Measurements from ENCODE around the gene DCBLD1. TPM values are rescaled to one million over a fixed set of nuclear protein-coding genes. Genes with fewer than 3 reads are reported as not detected.

The DCBLD1 gene
- total RNA-seq, 2 experiments from 2014 or later, result 0.08 TPM; not detected in 1

DNA sequence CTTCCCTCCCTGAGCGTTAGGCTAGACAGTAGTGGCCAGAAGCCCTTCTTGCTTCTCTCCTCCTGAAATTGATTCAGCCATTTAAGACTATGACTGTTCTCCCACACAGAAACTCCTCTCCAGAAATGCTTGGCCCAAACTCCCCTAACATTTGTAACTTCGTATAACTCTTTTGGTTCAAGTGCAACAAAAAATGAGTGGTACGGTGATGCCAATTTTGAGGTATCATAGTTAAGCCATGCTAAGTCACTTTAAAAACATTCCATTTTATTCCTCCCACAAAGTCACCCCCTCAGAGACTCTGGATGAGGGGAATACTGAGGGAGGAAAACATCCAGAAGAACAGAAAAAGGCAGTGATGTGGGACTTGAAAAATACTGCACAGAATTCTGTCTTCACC is 35.6 kb upstream of the DCBLD1 start:
- no peak overlapping the region for H3K4me2 ChIP-seq (ENCODE audit: low read length)
- H3K4me3 ChIP-seq (ENCODE audit: low read depth, low read length, poor library complexity, severe bottlenecking), result no peak overlapping the region
- H3K9me3 ChIP-seq (ENCODE audit: low read length), result no peaks in the 10 kb centered on the region
- H3K79me2 ChIP-seq (ENCODE audit: insufficient read depth, low read depth, low read length), result no peaks in the 10 kb centered on the region
- CTCF ChIA-PET (ENCODE audit: unreplicated experiment), result no interaction called here
- H3K27ac ChIP-seq (ENCODE audit: low read depth, low read length, poor library complexity, severe bottlenecking), result no peak overlapping the region
- POLR2A ChIA-PET, result no interaction called here
- no peak for DNase-seq (ENCODE audit: low spot score)
- no peak overlapping the region for H2AFZ ChIP-seq (ENCODE audit: low read length)
- H3K36me3 ChIP-seq (ENCODE audit: insufficient read depth, low read length), result no peaks in the 10 kb centered on the region
- H3K4me1 ChIP-seq (ENCODE audit: insufficient read depth, low read length, poor library complexity, severe bottlenecking), result no peaks in the 10 kb centered on the region
- TF ChIP-seq, protein P1, sequence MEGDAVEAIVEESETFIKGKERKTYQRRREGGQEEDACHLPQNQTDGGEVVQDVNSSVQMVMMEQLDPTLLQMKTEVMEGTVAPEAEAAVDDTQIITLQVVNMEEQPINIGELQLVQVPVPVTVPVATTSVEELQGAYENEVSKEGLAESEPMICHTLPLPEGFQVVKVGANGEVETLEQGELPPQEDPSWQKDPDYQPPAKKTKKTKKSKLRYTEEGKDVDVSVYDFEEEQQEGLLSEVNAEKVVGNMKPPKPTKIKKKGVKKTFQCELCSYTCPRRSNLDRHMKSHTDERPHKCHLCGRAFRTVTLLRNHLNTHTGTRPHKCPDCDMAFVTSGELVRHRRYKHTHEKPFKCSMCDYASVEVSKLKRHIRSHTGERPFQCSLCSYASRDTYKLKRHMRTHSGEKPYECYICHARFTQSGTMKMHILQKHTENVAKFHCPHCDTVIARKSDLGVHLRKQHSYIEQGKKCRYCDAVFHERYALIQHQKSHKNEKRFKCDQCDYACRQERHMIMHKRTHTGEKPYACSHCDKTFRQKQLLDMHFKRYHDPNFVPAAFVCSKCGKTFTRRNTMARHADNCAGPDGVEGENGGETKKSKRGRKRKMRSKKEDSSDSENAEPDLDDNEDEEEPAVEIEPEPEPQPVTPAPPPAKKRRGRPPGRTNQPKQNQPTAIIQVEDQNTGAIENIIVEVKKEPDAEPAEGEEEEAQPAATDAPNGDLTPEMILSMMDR (conservative IDR thresholded peaks at IDR 0.05; ENCODE audit: low read length), result no peak
- TF ChIP-seq EZH2phosphoT487 (IDR thresholded peaks at IDR 0.05; ENCODE audit: borderline replicate concordance, low read depth, low read length), result no peak
- H4K20me1 ChIP-seq (ENCODE audit: insufficient read depth, low read length), result no peaks in the 10 kb centered on the region
- intact Hi-C loops (cut with micrococcal nuclease; ENCODE audit: unreplicated experiment), result no loop called here
- H3K9me2 ChIP-seq (ENCODE audit: insufficient read depth, low read length), result no peaks in the 10 kb centered on the region
- BruUV-seq (replicated peaks), result no TSS peak

DNA sequence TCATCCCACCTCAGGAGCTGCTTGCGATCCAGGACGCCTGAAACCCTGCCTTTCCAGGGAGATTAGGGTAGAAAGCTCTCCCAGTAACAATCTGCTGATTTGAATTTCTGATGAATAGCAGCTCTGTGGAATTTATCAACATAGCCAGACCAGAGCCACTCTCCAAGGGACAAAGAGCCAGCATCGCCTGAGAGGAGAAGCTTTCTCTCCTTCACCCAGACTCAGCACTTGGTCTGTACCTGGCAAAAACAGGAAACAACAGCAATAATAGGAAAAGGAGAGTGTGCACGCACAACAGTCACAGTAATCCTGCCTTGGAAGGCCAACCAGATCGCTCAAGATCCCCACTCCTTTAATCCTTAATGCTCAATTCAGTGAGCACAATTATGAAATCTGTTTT is 34.5 kb upstream of the DCBLD1 start:
- Histone ChIP-seq H4K20me1 (ENCODE audit: insufficient read depth, low read length) (no peaks in the 10 kb centered on the region), H3K27ac (ENCODE audit: low read depth, low read length, poor library complexity, severe bottlenecking) (no peak overlapping the region), H3K4me2 (ENCODE audit: low read length) (no peak overlapping the region), H3K79me2 (ENCODE audit: insufficient read depth, low read depth, low read length) (no peaks in the 10 kb centered on the region), H3K4me1 (ENCODE audit: insufficient read depth, low read length, poor library complexity, severe bottlenecking) (no peaks in the 10 kb centered on the region), H3K9me3 (ENCODE audit: low read length) (no peaks in the 10 kb centered on the region), H3K36me3 (ENCODE audit: insufficient read depth, low read length) (no peaks in the 10 kb centered on the region), H2AFZ (ENCODE audit: low read length) (no peak overlapping the region), H3K9me2 (ENCODE audit: insufficient read depth, low read length) (no peaks in the 10 kb centered on the region), H3K4me3 (ENCODE audit: low read depth, low read length, poor library complexity, severe bottlenecking) (no peak overlapping the region)
- BruUV-seq (replicated peaks), result no TSS peak
- TF ChIP-seq EZH2phosphoT487 (IDR thresholded peaks at IDR 0.05; ENCODE audit: borderline replicate concordance, low read depth, low read length), result no peak
- TF ChIP-seq, protein P1 (conservative IDR thresholded peaks at IDR 0.05; ENCODE audit: low read length), result no peak
- CTCF ChIA-PET (ENCODE audit: unreplicated experiment), result no interaction called here
- POLR2A ChIA-PET, result no interaction called here
- DNase-seq (ENCODE audit: low spot score), result no peak
- intact Hi-C loops (cut with micrococcal nuclease; ENCODE audit: unreplicated experiment), result no loop called here

DNA sequence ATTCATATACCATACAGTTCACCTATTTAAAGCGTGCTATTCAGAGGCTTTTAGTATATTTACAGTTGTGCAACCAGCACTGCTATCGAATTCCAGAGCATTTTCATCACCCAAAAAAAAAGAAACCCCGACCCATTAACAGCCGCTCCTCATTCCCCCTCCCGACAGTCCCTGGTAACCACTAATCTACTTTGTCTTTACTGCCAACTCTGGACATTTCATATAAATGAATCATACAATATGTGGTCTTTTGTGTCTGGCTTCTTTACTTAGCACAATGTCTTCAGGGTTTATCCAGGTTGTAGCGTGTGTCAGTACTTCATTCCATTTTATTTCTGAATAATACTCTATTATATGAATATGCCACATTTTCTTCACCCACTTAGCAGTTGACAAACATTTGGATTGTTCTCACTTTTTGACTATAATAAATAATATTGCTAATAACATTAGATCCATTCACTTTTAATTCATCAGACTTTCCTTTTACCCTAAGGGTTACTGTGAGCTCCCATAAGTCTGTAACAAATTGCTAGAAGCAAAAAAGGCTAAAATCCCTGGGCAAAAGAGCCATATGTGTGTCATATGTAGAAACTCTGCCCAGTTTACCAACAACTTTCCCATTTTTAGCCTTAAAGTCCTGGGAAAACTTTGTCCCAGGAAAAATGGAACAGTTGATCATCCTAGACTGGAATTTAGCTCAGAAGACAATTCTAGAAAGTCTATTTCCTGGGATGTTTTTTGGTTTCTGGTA is 33.6 kb upstream of the DCBLD1 start:
- H3K4me1 ChIP-seq (ENCODE audit: insufficient read depth, low read length, poor library complexity, severe bottlenecking), result no peaks in the 10 kb centered on the region
- BruUV-seq (replicated peaks), result no TSS peak
- TF ChIP-seq, protein P1 (conservative IDR thresholded peaks at IDR 0.05; ENCODE audit: low read length), result no peak
- no peak for TF ChIP-seq EZH2phosphoT487 (IDR thresholded peaks at IDR 0.05; ENCODE audit: borderline replicate concordance, low read depth, low read length)
- H4K20me1 ChIP-seq (ENCODE audit: insufficient read depth, low read length), result no peaks in the 10 kb centered on the region
- CTCF ChIA-PET (ENCODE audit: unreplicated experiment), result no interaction called here
- no peak overlapping the region for H3K4me2 ChIP-seq (ENCODE audit: low read length)
- no peak for DNase-seq (ENCODE audit: low spot score)
- H3K4me3 ChIP-seq (ENCODE audit: low read depth, low read length, poor library complexity, severe bottlenecking), result no peak overlapping the region
- H3K36me3 ChIP-seq (ENCODE audit: insufficient read depth, low read length), result no peaks in the 10 kb centered on the region
- H3K27ac ChIP-seq (ENCODE audit: low read depth, low read length, poor library complexity, severe bottlenecking), result no peak overlapping the region
- no peaks in the 10 kb centered on the region for H3K9me2 ChIP-seq (ENCODE audit: insufficient read depth, low read length)
- no peaks in the 10 kb centered on the region for H3K79me2 ChIP-seq (ENCODE audit: insufficient read depth, low read depth, low read length)
- H2AFZ ChIP-seq (ENCODE audit: low read length), result no peak overlapping the region
- intact Hi-C loops (cut with micrococcal nuclease; ENCODE audit: unreplicated experiment), result no loop called here
- H3K9me3 ChIP-seq (ENCODE audit: low read length), result no peaks in the 10 kb centered on the region
- POLR2A ChIA-PET, result interaction anchor here (0.6 kb wide), 1 partner anchor 1417 kb away, joined by 3 read pairs; no protein-coding TSS in a partner anchor
